H4 (cell line): ENCODE data around the gene ROR2. TPM values are rescaled to one million over a fixed set of nuclear protein-coding genes. Genes with fewer than 3 reads are reported as not detected.

Experiments
- DNase-seq: peaks from one replicate; pipeline ENCODE4 v3.0.0-alpha.2; 2015; ENCODE audit warnings: low spot score
- total RNA-seq: library from RNA; depleted of rRNA; stranded (reverse); fragments of >200 nt; shearing (Covaris generic); gene quantifications from 2 replicates; pipeline ENCODE4 v1.2.3, GENCODE V29; 2014

Gene ROR2
- total RNA-seq, 1 experiment from 2014 or later, result 1.8 TPM

DNA sequence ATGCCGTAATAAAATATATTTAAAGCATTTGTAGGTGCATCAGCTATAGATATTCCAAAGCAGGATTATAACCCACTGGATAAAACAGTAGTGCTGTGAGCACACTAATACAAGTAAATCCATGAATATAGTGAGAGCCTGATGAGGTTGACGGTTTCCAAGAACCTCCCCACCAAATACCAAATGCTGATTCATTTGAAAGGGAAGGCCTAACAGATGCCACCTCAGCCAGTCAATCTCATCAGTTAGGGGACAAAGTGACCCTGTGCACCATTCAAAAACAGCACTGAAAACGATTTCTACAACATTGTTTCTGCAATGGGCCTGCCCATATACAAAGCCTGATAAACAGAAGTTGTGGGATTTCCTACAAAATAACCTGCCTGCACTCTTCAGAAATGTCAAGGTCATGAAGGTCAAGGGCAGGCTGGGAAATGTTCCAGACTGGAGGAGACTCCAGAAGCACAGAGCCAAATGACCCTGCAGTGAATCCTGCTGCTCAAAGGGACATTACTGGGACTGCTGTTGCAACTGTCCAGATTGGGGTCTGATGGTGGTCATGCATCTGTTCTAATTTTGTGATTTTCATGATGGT, 69.6 kb downstream of the ROR2 start:
- no peak for DNase-seq

DNA sequence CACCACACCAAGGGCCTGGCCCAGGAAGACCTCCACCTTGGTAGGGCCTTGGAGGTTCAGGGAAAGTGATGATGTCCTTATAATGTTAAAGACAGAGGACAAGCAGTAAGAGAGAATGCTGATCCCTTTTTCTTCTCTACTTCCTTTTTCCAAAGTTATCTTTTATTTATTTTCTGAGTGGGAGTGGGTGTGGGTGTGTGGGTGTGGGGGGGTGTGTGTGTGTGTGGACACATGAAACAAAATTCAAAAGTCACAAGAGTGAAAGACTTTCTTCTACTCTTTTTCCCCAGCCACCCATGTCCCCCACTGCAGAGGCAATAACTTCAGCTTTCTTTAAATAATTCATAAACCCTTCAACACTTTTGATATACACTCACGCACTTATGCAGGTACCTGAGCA, 70.8 kb downstream of the ROR2 start:
- DNase-seq, result no peak

- DNase-seq, result no peak
These were observed 76.4 kb downstream of the ROR2 start for GRCh38 chr9:91873637-91874051.

DNA sequence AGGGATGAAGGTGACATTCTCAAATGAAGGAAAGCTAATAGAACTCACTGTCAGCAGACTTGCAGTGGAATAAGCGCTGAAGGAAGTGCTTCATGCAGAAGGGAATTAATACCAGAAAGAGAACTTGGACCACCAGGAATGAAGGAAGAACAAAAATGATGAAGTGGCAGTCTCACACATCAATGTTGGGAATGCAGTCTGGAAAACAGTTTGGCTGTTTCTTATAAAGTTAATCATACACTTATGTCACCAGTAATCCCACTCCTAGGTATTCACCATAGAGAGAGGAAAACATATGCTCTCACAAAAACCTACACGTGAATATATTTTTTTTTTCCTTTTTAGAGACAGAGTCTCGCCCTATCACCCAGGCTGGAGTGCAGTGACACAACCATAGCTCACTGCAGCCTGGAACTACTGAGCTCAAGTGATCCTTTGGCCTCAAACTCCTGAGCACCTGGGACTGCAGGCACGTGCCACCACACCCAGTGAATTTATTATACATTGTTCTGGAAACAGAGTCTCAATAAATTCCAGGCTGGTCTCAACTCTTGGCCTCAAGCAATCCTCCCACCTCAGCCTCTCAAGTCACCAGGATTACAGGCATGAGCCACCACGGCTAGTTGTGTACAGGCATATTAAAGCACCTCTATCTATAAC, 81.2 kb downstream of the ROR2 start:
- no peak for DNase-seq

- DNase-seq, result no peak
These were observed 82.3 kb downstream of the ROR2 start for GRCh38 chr9:91867740-91868139.

DNA sequence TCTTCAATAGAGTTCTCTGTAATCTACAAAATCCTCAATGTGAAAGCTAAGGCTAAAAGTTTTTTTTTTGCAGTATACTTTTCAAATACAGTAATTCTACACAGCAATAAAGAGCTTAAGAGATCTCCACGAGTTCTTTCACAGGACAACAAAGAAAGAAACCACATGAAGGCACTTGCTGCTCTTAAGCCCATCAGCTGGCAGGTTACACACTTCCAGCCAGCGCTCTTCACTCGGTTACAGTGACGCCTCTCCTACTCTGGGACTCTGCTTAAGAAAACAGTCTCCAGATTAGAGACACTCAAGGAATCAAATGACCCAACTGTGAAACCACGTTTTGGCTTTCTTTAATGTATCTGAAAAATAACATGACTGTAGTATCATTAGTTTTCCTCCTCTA, 85.0 kb downstream of the ROR2 start:
- DNase-seq, result no peak

DNA sequence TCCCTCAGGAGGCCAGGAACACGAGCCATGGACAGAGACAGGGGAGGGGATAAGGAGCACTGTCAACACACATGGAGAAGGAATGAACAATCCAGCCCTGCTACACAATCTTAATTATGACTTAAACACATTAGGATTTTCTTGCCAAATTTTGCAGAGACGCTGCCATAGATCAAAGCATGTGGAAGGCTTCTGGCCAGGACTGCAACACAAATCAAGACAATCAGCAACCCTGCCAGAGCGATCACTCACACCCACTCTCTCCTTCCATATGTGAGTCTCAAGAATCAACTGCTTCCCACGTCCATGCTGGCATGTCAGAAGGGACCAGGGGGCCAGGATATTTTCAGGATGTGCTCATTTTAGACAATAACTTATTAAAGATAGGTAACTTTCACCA, 85.6 kb downstream of the ROR2 start:
- no peak for DNase-seq

GRCh38 chr9:91863469-91863868, 86.6 kb downstream of the ROR2 start:
- DNase-seq, result no peak

DNA sequence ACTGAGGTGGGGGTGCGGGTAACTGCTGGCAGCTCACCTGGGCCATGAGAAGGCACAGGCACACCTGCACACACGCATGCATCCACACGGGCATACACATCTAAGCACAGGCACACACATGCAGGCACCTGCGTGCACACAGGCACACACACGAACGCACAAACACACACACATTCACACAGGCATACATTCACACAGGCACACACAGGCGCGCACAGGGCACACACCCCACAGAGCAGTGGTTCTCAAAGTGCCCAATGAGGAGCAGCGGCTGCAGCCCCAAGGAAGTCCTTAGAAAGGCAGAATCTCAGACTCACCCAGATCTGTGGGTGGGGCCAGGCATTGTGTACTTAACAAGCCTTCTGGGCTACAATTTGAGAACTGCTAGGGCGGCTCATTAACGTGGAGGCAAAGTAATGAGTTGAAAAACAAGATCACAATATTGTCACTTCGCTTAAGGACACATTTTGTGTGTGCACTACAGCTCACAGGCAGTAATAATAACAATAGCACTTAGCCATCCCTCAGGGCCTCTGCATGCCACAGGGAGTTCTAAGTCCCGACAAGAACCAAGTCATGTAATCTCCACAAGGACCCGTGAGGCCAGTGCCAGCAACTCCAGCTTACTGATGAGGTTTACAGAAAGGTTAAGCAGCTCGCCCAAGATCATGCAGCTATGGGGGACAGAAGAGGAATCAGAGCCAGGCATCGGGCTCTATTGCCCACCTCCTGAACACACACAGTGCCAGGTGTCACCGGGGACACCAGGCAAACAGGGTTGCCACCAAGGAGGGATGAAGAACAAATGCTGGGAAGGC, 91.6 kb downstream of the ROR2 start:
- DNase-seq, result no peak

- no peak for DNase-seq
These were observed 92.5 kb downstream of the ROR2 start for GRCh38 chr9:91857291-91858212.

GRCh38 chr9:91856419-91856818, 93.6 kb downstream of the ROR2 start:
- no peak for DNase-seq

GRCh38 chr9:91855196-91855595, 94.8 kb downstream of the ROR2 start:
- no peak for DNase-seq

- DNase-seq, result no peak
These were observed 97.2 kb downstream of the ROR2 start for GRCh38 chr9:91852801-91853347.

DNA sequence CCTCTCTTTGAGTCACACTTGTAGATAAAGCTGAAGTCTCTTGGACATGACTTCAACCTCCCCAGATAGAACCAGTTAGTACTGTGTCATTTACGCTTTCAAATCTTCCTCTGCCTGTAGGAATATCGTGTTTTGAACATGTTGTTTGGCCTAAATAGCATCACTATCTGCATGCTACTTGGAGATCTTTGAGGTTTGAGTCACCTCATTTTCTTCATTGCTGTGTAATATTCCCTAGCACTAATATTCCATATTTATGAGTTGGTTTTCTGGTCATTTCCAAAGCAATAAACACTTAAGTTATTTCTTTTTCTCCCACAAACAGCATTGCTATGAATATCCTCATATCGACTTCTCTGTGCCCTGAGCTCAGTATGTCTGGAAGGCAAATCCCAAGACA, 100.3 kb downstream of the ROR2 start:
- no peak for DNase-seq

DNA sequence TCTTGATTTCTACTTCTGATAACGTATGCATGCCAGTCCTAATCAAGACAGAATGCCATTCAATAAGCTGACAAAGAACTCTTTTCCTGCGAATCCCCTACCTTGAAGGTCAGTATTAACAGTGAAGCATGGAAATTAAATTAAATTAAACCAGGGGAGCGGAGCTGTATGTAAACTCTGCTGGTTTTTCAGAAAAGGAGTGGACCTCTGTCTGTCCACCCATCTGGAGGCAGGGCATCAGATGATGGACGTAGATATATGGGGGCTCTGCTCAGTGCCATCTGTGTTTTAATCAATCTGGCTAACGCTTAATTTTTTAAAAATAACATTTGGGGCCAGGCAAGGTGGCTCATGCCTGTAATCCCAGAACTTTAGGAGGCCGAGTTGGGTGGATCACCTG, 101.9 kb downstream of the ROR2 start:
- DNase-seq, result no peak

GRCh38 chr9:91847581-91848091, 102.4 kb downstream of the ROR2 start:
- no peak for DNase-seq

DNA sequence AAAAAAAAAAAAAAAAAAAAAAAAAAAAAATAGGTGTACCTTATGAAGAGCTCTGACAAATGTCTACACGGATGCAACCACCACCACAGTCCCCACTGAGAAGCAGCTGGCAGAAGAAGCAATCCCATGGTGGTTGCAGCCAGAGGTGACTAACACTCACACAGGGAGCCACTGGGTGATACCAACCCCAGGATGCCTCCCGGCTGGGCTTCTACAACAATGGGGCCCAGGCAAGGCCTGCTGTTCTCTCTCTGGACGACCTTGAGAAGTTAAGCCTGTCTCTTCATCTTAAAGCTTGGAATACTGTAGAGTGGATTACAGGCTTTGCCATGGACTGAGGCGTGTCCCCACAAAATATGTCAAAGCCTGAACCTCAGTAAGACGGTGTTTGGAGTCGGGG, 104.1 kb downstream of the ROR2 start:
- no peak for DNase-seq

- no peak for DNase-seq
These were observed 105.2 kb downstream of the ROR2 start for GRCh38 chr9:91844701-91845291.

- DNase-seq, result no peak
These were observed 105.8 kb downstream of the ROR2 start for GRCh38 chr9:91844190-91844589.

DNA sequence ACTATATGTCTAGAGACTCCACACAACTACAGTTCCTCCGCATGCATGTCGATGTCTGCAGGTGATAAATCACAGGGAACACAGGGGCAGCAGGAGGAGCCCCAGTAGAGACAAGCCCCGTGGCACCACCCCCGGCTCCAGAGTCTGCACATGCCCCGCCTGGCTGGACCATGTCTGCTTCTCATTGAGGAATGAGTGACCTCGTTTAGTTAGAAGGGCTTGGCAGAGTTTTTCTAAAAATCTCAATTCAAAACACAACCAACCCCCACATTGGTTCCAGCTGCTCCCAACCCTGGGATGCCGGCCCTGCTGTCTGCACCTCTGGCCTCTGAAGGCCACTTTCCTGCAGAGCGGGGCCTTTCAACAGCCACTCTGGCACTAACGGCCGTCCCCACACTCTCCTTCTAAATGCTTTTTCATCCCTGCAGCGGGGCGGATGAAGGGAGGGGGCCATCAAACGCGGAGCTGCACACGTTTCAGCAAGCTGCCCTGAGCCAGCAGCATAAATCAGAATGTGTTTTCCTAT, 106.3 kb downstream of the ROR2 start:
- no peak for DNase-seq

DNA sequence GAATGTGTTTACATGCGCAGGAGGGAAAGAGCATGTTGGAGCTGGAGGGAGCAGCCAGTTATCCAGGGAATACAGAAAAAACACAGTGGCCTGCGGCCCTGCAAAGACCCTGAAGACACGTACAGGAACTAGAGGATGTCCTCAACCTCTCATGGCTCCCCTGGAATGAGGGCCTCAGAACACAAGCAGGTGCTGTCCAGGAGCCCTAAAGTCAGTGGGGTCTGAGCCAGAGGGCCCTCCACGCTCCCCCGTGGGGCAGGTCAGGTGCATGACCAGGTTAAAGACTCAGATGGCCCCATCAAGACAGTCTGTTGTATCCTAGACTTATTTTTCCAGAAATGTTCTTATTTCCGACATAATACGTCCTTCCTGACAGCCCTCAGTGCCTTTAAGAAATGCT, 106.9 kb downstream of the ROR2 start:
- no peak for DNase-seq
